ENCODE results near the gene TEPSIN. TPM values are rescaled to one million over a fixed set of nuclear protein-coding genes. Genes with fewer than 3 reads are reported as not detected.

TEPSIN gene
- total RNA-seq, 1 donor from 2014 or later, result 53.8 TPM

DNA sequence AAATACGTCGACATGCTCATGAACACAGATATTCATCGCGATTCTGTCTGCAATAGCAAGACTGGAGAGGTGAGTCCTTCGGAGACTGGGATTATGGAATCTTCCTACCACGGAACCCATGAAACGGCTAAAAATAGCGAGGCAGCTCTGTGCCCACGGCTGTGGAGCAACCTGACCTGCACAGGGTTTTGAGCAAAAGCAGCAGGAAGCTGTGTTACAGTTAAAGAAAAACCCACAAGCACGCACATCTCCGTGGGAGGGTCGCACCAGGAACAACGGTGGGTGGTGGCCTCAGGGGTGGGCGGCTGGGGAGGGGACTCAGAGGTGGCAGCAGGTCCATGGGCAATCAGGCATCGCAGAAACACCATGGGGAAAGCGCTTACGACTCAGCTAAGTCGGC, 31.4 kb upstream of the TEPSIN start:
- DNase-seq (ENCODE audit: extremely low read depth, low read depth, low spot score), result no peak

DNA sequence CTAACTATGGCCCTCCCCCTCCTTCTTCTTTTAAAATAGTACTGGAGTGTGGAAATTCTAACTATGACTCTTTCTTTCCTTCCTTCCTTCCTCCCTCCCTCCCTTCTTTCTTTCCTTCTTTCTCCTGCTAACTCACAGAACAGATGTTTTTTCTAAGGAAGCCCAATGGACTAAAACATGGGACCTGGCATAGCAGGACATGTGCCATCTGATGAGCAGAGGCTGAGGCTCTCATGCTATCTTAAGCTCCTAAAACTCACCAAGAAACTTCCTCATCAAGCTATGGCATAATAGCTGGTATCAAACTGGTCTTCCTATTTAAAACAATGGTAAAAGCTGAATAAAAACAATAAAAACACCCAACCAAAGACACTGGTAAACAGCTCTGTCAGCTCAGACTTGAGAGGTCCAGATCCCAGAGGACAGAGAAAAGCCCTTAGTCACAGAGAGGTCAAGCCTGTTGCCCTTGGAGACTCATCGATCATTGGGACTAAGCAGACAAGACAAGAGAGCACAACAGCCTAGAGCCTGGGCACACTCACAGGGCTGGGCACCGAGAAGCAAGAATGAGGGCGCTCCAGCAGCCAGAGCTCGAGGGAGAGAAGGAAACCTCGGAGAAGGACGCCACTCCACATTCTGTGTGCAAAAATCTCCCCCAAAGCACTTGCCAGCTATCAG, 28.7 kb upstream of the TEPSIN start:
- DNase-seq (ENCODE audit: extremely low read depth, low read depth, low spot score), result no peak

DNA sequence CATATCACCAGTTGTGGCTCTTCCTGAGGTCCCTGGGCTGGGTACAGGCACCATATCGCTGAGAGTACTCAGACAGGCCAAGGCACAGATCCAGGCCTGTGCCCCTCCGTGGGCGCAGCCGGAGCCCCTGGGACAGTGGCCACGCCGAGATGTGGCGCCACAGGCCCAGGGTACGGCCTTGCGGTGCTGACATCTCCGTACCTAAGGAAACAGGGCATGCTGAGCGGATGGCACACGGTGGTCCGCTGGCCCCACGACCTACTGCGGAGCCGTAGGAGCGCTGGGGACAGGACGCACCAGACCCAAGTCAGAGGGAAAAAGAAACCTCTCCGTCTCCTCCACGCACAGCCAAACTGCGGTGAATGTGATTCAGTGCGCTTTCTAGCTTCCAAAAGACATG, 26.7 kb upstream of the TEPSIN start:
- DNase-seq (ENCODE audit: extremely low read depth, low read depth, low spot score), result no peak

DNA sequence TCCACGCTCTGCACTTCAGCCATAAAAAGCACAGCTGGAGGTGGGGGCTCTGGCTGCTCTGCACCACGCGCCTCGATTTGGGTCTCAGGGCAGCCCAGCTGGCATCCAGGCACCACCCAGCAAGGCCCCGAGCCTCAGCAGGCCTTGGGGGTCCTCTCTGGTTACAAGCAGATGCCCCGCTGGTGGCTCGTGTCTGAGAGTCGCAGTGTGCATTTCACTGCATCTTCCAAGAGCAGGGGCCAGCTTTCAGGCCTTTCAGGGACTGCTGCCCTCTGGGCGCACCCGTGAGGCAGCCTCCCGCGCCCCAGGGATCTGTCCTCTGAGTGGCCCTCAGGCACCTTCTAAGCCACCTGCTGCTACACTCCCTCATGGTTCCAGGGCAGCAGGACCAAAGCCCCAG, 25.8 kb upstream of the TEPSIN start:
- DNase-seq (ENCODE audit: extremely low read depth, low read depth, low spot score), result no peak

- no peak for DNase-seq (ENCODE audit: extremely low read depth, low read depth, low spot score)
These were observed 24.7 kb upstream of the TEPSIN start for GRCh38 chr17:81263371-81264181.

DNA sequence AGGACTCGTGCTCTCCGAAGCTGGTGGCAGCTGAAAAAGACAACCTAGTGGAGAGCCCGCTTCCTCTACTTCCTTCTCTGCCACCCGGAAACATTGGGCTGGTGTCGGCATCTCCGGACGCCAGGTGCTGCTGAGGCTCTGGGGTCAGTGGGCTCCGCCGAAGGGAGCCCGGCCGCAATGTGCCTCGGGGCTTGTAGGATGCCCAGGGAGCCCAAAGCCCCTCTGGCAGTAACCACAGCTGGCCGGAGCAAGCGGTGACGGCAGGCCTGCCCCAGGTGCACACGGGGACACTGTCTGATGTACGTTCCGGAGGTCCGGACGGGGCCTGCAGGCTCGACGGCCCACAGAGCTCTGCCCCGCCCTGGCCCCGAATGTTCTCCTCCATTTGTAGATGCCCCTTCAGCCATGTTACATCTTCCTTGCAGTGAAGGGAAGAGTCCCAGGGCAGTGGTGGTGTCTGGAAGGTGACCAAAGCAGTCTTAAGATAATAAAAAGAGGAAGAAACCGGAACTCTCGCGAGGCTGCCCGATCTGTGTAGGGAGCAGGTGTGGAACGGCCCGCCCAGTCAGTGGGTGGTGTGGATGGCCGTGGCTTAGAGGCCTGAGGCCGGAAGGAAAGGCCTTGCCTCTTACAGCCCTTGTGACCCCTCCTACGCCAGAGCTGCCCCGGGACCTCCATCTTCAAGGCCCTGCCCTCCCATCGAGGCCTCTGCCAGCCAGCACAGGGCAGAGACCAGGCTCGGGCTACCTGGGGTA, 22.9 kb upstream of the TEPSIN start:
- no peak for DNase-seq (ENCODE audit: extremely low read depth, low read depth, low spot score)

- DNase-seq (ENCODE audit: extremely low read depth, low read depth, low spot score), result no peak
These were observed 22.2 kb upstream of the TEPSIN start for GRCh38 chr17:81261096-81261495.

DNA sequence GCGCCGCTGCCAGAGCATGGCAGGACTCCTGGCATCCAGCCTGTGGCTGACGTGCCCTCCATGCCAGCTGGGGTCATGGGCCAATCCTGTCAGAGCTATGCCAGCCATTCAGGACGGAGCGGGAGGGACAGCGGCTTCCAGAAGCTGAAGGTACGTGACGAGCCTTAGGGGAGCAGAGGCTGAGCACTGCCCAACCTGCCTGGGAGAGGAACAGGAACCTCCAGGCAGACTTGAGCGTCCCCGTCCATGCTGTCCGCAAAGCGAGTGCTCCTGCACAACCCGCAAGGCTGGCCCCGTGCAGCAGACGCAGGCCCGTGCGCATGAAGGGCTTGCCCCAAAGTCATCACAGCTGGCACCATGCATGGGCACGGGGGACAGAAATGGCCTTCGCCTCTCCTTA, 21.8 kb upstream of the TEPSIN start:
- no peak for DNase-seq (ENCODE audit: extremely low read depth, low read depth, low spot score)

GRCh38 chr17:81260171-81260570, 21.3 kb upstream of the TEPSIN start:
- DNase-seq (ENCODE audit: extremely low read depth, low read depth, low spot score), result no peak

GRCh38 chr17:81259058-81259605, 20.3 kb upstream of the TEPSIN start:
- no peak for DNase-seq (ENCODE audit: extremely low read depth, low read depth, low spot score)

GRCh38 chr17:81258292-81258691, 19.4 kb upstream of the TEPSIN start:
- no peak for DNase-seq (ENCODE audit: extremely low read depth, low read depth, low spot score)

GRCh38 chr17:81257533-81257932, 18.7 kb upstream of the TEPSIN start:
- DNase-seq (ENCODE audit: extremely low read depth, low read depth, low spot score), result no peak

GRCh38 chr17:81256616-81257015, 17.8 kb upstream of the TEPSIN start:
- DNase-seq (ENCODE audit: extremely low read depth, low read depth, low spot score), result no peak

DNA sequence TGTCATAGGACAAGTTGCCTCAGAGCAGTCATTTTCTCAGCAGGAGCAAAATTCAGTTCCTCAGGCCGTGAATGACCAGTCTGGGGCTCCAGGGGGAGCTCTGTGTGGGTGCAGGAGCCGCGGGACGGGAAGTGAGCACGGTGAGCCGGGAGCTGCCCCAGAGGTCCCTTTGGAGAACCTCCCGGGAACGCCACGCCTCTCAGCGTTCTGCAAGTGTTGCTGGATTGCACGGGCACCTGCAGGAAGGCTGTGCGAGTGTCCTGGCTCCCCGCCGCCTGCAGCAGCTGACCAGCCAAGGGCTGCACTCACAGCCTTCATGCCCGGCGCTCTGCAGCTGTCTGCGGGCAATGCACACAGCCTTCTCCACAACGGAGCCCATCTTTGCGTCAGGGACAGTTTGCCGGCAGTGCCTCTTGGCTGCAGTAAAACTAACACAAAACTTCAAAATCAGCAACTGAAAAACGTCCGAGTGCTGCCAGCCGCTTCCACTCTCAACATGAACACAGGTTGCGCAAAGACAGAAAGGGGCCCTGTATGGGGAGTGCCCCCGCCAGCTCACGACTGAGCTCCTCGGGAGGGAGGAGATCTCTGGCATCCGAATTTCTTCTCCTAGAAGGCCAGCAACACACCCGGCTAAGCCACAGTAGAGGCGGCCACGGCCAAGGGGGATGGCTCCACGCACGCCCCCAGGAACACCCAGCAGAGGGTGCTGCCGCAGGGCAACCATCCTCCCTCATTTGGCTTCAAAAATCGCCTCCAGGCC, 16.3 kb upstream of the TEPSIN start:
- peak; percentile 25 for DNase-seq (ENCODE audit: extremely low read depth, low read depth, low spot score)

DNA sequence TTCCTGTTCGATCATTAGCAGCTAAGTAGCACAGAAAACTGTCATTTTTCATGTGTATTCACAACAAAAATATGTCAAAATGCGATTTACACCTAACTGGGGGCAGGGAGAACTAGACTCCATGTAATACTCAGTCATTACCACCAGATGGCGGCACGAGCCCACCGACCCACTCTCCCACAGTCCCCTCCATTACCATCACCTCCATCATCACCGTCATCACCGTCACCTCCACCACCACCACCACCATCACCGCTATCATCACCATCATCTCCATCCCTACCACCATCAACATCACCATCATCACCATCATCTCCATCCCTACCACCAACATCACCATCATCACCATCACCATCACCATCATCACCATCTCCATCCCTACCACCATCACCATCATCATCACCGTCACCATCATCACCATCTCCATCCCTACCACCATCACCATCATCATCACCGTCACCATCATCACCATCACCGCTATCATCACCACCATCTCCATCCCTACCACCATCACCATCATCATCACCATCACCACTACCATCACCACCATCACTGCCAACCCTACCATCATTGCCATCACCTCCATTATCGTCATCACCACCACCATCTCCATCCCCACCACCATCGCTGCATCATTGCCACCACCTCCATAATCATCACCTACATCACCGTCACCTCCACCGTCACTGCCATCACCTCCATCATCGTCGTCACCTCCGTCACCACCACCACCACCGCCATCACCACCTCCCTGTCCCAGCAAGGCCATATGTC, 14.7 kb upstream of the TEPSIN start:
- DNase-seq (ENCODE audit: extremely low read depth, low read depth, low spot score), result no peak

DNA sequence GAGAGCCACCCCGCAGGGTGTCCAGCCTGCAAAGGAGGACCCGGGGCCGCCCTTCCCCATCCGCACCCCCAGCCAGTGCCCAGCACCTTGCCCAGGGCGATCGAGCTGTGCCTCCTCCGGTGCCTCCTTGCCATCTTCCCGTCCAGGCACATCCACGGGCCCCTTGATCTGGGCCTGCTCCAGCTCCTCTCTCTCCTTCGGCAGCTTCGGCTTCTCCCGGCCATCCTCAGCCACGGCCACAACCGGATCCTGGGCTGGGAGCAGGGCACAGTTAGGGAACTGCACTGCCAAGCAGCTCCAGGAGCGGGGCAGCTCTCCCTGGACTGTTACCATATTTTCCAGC, 14.1 kb upstream of the TEPSIN start:
- DNase-seq (ENCODE audit: extremely low read depth, low read depth, low spot score), result no peak

DNA sequence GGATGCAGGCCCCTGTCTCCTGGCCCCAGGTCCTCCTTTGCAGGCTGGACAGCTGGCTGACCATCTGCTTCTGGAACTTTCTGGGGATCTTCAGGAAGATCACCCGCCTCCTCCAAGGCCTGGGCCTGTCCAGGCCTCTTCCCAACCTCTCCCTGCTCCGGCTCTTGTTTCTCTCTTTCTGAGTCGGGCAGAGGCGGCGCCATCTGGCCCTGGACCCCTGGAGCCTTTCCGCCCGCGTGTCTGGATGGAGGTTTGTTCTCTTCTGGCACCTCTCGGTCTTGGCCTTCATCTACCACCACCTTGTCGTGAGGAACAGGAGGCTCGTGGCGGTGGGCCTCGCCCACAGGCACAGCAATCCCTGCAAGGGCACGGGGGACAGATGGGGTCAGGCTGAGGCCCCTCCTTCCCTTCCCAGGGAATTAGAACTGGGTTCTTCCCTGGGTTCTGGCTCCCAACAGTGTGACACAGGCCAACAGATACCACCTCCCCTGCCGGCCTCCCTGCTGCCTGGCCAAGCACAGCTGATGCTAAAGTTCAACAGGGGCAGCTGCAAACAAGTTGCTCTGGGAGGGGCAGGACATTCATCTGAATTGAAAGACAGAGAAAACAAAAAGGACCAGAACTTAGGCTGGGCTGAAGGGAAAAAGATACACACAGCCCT, 13.6 kb upstream of the TEPSIN start:
- no peak for DNase-seq (ENCODE audit: extremely low read depth, low read depth, low spot score)

DNA sequence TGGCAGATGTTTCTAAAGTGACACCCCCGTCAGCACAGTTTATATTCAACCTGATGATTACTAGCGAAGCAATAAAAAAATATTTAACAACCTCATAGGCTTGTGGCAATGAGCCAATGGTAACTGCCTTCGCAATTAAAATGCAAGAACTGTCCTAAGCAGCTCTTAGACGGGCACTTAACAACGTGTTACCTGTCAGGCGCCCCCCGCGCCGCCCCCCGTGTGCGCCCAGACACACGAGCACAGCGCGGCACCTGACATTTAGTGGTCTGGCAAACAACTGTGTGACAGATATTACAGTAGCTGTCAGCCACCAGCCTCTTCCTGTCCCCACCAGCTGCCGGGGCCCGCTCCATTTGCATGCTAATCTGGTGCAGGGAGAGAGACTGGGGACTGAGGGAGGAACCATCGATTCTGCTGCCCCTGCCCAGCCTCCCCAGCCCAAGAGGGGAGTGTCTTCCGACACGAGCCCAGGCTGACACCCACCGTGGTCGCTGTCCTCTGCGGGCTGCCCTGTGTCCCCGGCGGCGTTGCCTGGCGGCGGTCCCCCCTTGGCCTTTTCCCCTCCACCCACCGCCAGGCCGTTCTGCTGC, 12.9 kb upstream of the TEPSIN start:
- DNase-seq (ENCODE audit: extremely low read depth, low read depth, low spot score), result no peak

GRCh38 chr17:81251094-81251708, 12.3 kb upstream of the TEPSIN start:
- DNase-seq (ENCODE audit: extremely low read depth, low read depth, low spot score), result no peak

Data from glomerular endothelial cell (primary cell).